Neural crest cell (in vitro differentiated cells): ENCODE results near the gene DPH7. TPM values are rescaled to one million over a fixed set of nuclear protein-coding genes. Genes with fewer than 3 reads are reported as not detected.
A peak's percentile ranks its signal among the peaks of the same experiment; 100 is the strongest.
"Not testable (repeated sequence)": the region's sequence is repeated elsewhere in the genome, so short reads cannot be mapped to it uniquely, and the experiment has no call there.

ENCODE experiments used
- DNase-seq: peaks from one replicate; pipeline ENCODE4 v3.0.0; 2021; ENCODE audit warnings: low read depth, mixed read lengths, low spot score
- H3K27ac Mint-ChIP-seq: one replicate; pipeline ENCODE4 v1.8.0; 2021; ENCODE audit warnings: mild to moderate bottlenecking, mixed read lengths; ENCODE audit not compliant: unreplicated experiment
- H3K27me3 Mint-ChIP-seq: 2 replicates; pipeline ENCODE4 v1.8.0; 2021; ENCODE audit warnings: low read depth, mild to moderate bottlenecking, mixed read lengths
- H3K36me3 Mint-ChIP-seq: 2 replicates; pipeline ENCODE4 v1.8.0; 2021; ENCODE audit warnings: low read depth, mild to moderate bottlenecking, mixed read lengths
- H3K4me1 Mint-ChIP-seq: 2 replicates; pipeline ENCODE4 v1.8.0; 2021; ENCODE audit warnings: mixed read lengths
- H3K4me3 Mint-ChIP-seq: one replicate; pipeline ENCODE4 v1.8.0; 2021; ENCODE audit warnings: mild to moderate bottlenecking, mixed read lengths
- H3K9me3 Mint-ChIP-seq: 2 replicates; pipeline ENCODE4 v1.8.0; 2021; ENCODE audit warnings: mixed read lengths
- CTCF ChIP-seq: fragments of 200-600 bp; sonication (generic); conservative IDR thresholded peaks from 2 replicates; pipeline ENCODE4 v1.5.0; 2021; ENCODE audit warnings: antibody characterized with exemption, mild to moderate bottlenecking
- total RNA-seq: library from RNA; stranded (reverse); gene quantifications from 2 replicates; pipeline ENCODE4 v1.2.1, GENCODE V29; 2021

DPH7 gene
- total RNA-seq, 1 donor from 2014 or later = 63.0 TPM

GRCh38 chr9:137535120-137535428, 43.7 kb downstream of the DPH7 start:
- H3K27ac Mint-ChIP-seq = no peak overlapping the region
- no peak for DNase-seq
- H3K9me3 Mint-ChIP-seq = peaks cover 2% of the 10 kb centered on the region
- H3K4me1 Mint-ChIP-seq = peaks cover 7% of the 10 kb centered on the region
- peak; percentile 4 for TF ChIP-seq CTCF
- no peaks in the 10 kb centered on the region for H3K36me3 Mint-ChIP-seq
- H3K27me3 Mint-ChIP-seq = no peaks in the 10 kb centered on the region
- no peak overlapping the region for H3K4me3 Mint-ChIP-seq

DNA sequence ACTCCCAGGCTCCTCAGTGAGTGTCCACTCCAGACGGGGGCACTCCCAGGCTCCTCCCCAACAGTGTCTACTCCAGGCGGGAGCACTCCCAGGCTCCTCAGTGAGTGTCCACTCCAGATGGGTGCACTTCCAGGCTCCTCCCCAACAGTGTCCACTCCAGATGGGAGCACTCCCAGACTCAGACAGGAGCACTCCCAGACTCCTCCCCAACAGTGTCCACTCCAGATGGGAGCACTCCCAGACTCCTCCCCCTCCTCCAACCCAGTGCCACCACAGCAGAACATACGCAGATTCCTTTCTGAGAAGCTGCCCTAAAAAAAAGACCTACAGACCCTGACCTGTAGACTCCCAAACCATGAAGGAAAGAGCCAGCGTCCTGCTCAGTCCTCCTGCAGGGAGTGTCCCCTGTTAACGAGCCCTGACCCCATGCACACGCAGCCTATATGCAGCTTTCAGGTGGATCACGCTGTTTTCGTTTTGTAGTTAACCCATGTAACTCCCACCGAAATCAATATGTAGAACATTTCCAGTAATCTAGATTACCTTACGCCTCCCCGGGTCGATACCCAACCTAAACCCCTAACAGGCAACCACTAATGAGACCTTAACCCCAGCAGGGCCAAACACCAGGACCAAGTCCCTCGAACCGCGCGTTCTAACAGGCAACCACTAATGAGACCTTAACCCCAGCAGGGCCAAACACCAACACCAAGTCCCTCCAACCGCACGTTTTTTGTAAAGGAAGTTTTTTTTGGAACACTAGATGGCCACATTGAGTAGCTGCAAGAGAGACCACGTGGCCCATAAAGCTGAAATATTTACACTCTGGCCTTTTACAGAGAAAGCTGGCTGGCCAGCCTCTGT, 44.2 kb downstream of the DPH7 start:
- peak; percentile 71 for TF ChIP-seq CTCF
- Mint-ChIP-seq H3K36me3 (no peaks in the 10 kb centered on the region), H3K27ac (peak overlapping the region; percentile 2), H3K27me3 (no peaks in the 10 kb centered on the region), H3K9me3 (peaks cover 2% of the 10 kb centered on the region), H3K4me1 (peaks cover 7% of the 10 kb centered on the region), H3K4me3 (no peak overlapping the region)
- DNase-seq = no peak

- not testable (repeated sequence) for H3K36me3 Mint-ChIP-seq, H3K4me3 Mint-ChIP-seq, H3K27ac Mint-ChIP-seq, H3K27me3 Mint-ChIP-seq, H3K9me3 Mint-ChIP-seq, DNase-seq, H3K4me1 Mint-ChIP-seq
Measured at GRCh38 chr9:137532891-137533468, 45.7 kb downstream of the DPH7 start.

GRCh38 chr9:137531099-137531765, 47.5 kb downstream of the DPH7 start:
- Mint-ChIP-seq H3K27ac (peak overlapping the region; percentile 13), H3K4me1 (peaks cover 7% of the 10 kb centered on the region), H3K27me3 (no peaks in the 10 kb centered on the region), H3K4me3 (no peak overlapping the region), H3K36me3 (no peaks in the 10 kb centered on the region), H3K9me3 (peaks cover 2% of the 10 kb centered on the region)
- no peak for TF ChIP-seq CTCF
- DNase-seq = no peak

DNA sequence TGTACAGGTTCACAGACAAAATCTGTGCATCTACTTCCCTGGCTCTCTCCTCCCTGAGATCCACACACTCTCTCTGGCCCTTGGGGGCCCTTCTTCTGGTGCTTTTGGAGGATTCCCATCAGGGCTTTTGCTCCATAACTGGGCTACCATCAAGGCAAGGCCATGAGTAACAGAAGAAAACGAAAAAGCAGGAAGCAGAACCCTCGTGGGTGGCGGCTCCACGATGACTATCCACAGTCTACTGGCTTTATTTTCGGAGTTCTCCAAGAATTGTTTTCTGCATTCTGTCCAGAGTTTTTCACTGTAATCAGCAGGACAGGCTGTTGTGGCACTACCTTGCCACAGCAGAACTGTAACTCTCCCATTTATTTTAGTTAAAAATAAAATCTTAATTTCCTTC, 48.4 kb downstream of the DPH7 start:
- H3K9me3 Mint-ChIP-seq = peaks cover 2% of the 10 kb centered on the region
- no peaks in the 10 kb centered on the region for H3K36me3 Mint-ChIP-seq
- DNase-seq = no peak
- H3K4me3 Mint-ChIP-seq = no peak overlapping the region
- no peaks in the 10 kb centered on the region for H3K27me3 Mint-ChIP-seq
- TF ChIP-seq CTCF = no peak
- H3K27ac Mint-ChIP-seq = no peak overlapping the region
- H3K4me1 Mint-ChIP-seq = peaks cover 7% of the 10 kb centered on the region

DNA sequence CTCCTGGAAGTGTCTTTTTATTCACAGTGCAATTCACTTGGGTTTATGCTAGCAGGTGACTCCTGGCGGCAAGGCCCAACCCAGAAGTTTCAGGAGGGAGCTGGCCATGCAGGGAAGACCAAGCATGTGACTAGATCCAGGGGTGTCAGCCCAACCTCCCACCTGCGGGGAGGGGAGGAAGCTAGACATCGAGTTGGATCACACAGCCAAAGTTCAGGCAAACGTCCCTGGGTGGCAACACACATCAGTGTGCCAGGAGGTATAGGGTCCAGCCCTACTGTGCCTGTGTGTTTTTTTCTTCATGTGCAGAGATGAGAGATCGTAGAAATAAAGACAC, 53.8 kb downstream of the DPH7 start:
- no peaks in the 10 kb centered on the region for H3K9me3 Mint-ChIP-seq
- no peaks in the 10 kb centered on the region for H3K36me3 Mint-ChIP-seq
- no peak overlapping the region for H3K4me3 Mint-ChIP-seq
- no peaks in the 10 kb centered on the region for H3K4me1 Mint-ChIP-seq
- H3K27ac Mint-ChIP-seq = no peak overlapping the region
- H3K27me3 Mint-ChIP-seq = no peaks in the 10 kb centered on the region
- TF ChIP-seq CTCF = no peak
- no peak for DNase-seq
